ENCODE data around the gene TNFSF8. TPM values are rescaled to one million over a fixed set of nuclear protein-coding genes. Genes with fewer than 3 reads are reported as not detected.

The TNFSF8 gene
- total and polyA plus RNA-seq, 2 of the 8 experiments (the other 6 are each of a cell fraction or from before 2014, with no cell fraction given): not detected

- TF ChIP-seq ATF3 (IDR thresholded peaks at IDR 0.05; ENCODE audit: insufficient read depth, low read depth, low read length) (no peak), RNF2 (IDR thresholded peaks at IDR 0.05; ENCODE audit: borderline replicate concordance, low read depth, low read length, missing control alignments, poor library complexity, severe bottlenecking) (no peak), SAP30 (IDR thresholded peaks at IDR 0.05; ENCODE audit: insufficient read depth, insufficient replicate concordance, low read length) (no peak), SIX5 (IDR thresholded peaks at IDR 0.05; ENCODE audit: low read depth, low read length) (no peak)
Measured at GRCh38 chr9:114856942-114857315, 73.5 kb downstream of the TNFSF8 start (continued).

All from H1 (cell line).